Sigmoid colon (tissue), 3 donors: ENCODE data around the gene SYCP1.

Experiments used
- CTCF ChIP-seq, 4 experiments: fragments of 450-650 bp in 3 of 4; fragments of 200-600 bp in 1 of 4; IDR thresholded peaks; one replicate each; pipeline ENCODE4 v1.5.1; 2016 to 2019; ENCODE audit warnings: antibody characterized with exemption in 4 of 4, mild to moderate bottlenecking in 3 of 4, moderate library complexity in 2 of 4
- POLR2A ChIP-seq, 2 donors: fragments of 450-650 bp; IDR thresholded peaks; one replicate each; pipeline ENCODE4 v1.6.1; 2016; ENCODE audit warnings: antibody characterized with exemption in 2 of 2, mild to moderate bottlenecking in 2 of 2, moderate library complexity in 2 of 2

DNA sequence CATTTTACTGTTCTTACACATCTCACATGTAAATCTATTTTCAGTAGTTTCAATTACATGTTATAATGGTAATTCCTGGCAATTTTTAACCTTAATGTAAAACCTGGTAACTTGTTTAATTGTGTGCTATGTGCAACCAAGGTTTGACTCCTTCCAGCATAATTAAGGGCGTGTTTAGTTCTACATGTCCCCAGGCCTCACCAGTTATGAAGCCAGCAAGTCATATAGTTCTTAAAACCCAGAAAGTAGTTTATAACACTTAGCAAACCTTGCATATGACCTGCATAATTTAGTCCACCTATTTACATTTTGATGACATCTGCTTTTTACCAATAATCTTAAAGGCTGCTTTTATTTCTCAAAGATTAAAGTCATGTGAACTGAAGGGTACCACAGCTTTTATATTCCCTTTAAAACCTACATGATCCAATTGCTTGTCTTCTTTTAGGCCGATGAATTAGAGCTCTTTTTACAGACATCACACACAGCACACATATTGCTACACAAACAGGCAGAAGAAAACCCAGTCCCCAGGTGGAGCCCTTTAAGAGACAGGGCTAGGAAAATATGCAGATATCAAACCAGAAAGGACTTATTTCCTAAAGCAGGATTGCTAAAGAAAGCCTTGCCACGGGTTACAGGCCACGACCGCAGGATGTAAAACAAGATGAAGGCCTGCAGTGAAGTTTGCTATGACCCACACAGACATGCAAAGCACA, 23.2 kb upstream of the SYCP1 start:
- no peak for TF ChIP-seq CTCF (IDR thresholded peaks at IDR 0.05)
- no peak for TF ChIP-seq POLR2A (IDR thresholded peaks at IDR 0.05)
